ENCODE data around the gene STK39.

DNA sequence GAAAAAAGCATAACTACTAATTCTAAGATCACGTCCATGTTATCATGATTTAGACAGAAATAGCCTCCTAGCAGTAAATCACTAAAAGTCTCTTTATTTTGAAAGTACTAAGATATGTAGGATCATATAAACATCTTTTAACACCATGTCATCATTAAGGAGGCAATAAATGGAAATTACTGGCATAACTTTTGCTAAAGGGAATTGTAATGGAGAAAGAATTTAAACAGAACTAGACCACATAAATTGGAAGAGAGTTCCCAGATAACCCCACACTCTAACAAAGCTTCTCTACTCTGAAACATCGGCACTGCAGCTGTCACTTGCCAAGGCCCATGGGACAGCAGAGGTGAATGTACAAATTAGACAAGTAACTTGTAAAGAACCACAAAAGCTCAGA lies 29.5 kb downstream of the STK39 start:
- TF ChIP-seq, protein P1, sequence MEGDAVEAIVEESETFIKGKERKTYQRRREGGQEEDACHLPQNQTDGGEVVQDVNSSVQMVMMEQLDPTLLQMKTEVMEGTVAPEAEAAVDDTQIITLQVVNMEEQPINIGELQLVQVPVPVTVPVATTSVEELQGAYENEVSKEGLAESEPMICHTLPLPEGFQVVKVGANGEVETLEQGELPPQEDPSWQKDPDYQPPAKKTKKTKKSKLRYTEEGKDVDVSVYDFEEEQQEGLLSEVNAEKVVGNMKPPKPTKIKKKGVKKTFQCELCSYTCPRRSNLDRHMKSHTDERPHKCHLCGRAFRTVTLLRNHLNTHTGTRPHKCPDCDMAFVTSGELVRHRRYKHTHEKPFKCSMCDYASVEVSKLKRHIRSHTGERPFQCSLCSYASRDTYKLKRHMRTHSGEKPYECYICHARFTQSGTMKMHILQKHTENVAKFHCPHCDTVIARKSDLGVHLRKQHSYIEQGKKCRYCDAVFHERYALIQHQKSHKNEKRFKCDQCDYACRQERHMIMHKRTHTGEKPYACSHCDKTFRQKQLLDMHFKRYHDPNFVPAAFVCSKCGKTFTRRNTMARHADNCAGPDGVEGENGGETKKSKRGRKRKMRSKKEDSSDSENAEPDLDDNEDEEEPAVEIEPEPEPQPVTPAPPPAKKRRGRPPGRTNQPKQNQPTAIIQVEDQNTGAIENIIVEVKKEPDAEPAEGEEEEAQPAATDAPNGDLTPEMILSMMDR (conservative IDR thresholded peaks at IDR 0.05) = no peak
- TF ChIP-seq ZFX (IDR thresholded peaks at IDR 0.05) = no peak

Measured in C4-2B (cell line).